ENCODE results near the gene CCDC185.
"Not testable (repeated sequence)": the region's sequence is repeated elsewhere in the genome, so short reads cannot be mapped to it uniquely, and the experiment has no call there.

Gene CCDC185

DNA sequence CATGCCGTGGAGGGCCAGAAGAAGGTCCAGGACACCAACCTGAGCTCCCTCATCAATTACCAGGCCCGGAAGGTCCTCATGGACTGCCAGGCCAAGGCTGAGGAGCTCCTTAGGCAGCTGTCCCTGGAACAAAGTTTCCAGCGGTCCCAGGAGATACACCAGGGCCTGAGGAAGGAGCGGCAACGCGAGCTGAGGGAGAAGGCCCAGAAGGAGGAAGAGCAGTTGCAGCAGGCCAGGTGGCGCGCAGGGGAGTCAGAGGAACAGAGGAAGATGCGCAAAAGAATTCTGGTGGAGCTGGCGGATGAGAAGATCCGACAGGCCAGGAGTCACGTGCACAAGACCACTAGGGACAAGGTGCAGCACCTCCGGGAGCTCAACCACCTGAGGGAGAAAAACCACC lies 1.5 kb downstream of the CCDC185 start:
- no peaks in the 10 kb centered on the region for H3K36me3 ChIP-seq (ENCODE audit: insufficient read depth, low read length)
- H3K27me3 ChIP-seq (ENCODE audit: insufficient read depth, low read length), result peaks cover 53% of the 10 kb centered on the region
- H3K27ac ChIP-seq (ENCODE audit: low read depth, low read length), result no peak overlapping the region
- H2AFZ ChIP-seq (ENCODE audit: low read length, unreplicated experiment), result no peak overlapping the region
- H3K79me2 ChIP-seq (ENCODE audit: control insufficient read depth, insufficient read depth, low read length, unreplicated experiment), result no peaks in the 10 kb centered on the region
- H3K4me3 ChIP-seq (ENCODE audit: low read depth, low read length), result no peak overlapping the region
- no peaks in the 10 kb centered on the region for H3K4me1 ChIP-seq (ENCODE audit: control insufficient read depth, insufficient read depth, low read length, unreplicated experiment)

DNA sequence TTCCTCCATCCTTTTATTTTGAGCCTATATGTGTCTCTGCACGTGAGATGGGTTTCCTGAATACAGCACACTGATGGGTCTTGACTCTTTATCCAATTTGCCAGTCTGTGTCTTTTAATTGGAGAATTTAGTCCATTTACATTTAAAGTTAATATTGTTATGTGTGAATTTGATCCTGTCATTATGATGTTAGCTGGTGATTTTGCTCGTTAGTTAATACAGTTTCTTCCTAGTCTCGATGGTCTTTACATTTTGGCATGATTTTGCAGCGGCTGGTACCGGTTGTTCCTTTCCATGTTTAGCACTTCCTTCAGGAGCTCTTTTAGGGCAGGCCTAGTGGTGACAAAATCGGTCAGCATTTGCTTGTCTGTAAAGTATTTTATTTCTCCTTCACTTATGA lies 6.2 kb downstream of the CCDC185 start:
- H2AFZ ChIP-seq (ENCODE audit: low read length, unreplicated experiment); H3K79me2 ChIP-seq (ENCODE audit: control insufficient read depth, insufficient read depth, low read length, unreplicated experiment); H3K4me1 ChIP-seq (ENCODE audit: control insufficient read depth, insufficient read depth, low read length, unreplicated experiment); H3K27ac ChIP-seq (ENCODE audit: low read depth, low read length); H3K4me3 ChIP-seq (ENCODE audit: low read depth, low read length); H3K36me3 ChIP-seq (ENCODE audit: insufficient read depth, low read length); H3K27me3 ChIP-seq (ENCODE audit: insufficient read depth, low read length): not testable (repeated sequence)

DNA sequence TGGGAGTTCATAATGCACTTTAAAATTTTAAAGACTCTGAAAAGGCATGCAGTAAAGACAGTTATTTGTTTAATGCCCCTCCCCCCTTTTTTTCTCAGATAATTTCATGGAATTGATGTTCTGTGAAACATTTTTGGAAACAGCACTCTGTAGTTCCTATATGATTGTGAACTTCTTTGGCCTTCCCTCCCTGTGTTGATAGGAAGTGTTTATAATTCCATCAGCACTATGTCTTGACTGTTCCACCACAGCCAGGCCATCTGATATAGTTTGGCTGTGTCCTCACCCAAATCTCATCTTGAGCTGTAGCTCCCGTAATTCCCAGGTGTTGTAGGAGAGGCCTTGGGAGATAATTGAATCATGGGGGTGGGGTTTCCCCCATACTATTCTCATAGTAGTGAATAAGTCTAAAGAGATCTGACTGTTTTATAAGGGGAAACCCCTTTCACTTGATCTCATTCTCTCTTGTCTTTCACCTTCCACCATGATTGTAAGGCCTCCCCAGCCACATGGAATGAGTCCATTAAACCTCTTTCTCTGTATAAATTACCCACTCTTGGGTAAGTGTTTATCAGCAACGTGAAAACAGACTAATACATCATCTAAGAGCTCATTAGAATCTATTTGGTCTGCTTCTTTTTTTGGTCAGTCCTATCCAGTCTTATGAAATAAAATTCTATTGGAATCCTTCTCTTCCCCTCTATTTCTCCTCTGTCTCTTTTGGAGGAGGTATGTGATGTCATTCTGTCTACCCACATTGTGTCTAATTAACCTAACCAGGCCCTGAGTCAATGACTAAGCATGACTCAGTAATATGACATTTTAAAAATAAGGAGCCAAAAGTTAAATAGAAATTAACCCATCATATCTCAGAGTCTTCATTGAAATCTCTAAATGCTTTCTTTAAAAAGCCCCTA lies 8.9 kb downstream of the CCDC185 start:
- no peaks in the 10 kb centered on the region; the same call in 1 of the 2 replicates for H3K27me3 ChIP-seq (ENCODE audit: insufficient read depth, low read length)
- no peaks in the 10 kb centered on the region for H3K79me2 ChIP-seq (ENCODE audit: control insufficient read depth, insufficient read depth, low read length, unreplicated experiment)
- no peak overlapping the region for H3K4me3 ChIP-seq (ENCODE audit: low read depth, low read length)
- peaks cover 5% of the 10 kb centered on the region for H3K4me1 ChIP-seq (ENCODE audit: control insufficient read depth, insufficient read depth, low read length, unreplicated experiment)
- H3K36me3 ChIP-seq (ENCODE audit: insufficient read depth, low read length), result no peaks in the 10 kb centered on the region
- H2AFZ ChIP-seq (ENCODE audit: low read length, unreplicated experiment), result no peak overlapping the region
- no peak overlapping the region for H3K27ac ChIP-seq (ENCODE audit: low read depth, low read length)

DNA sequence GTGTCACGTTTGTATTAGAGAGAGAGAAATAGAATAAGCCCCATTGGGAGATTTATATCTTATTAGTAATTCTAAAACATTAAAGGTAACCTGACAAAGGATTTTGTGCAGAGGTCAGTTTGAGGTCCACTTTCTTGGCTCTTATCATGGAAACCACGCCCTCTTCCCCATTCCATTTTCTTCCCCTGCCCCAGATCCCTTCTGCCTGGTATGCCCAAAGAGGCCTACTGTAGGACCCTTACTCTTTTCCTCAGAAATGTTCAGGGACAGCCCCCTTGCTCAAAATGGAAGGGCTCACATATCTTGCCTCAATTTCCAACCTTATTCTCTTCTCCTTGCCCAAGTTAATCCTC lies 9.6 kb downstream of the CCDC185 start:
- no peak overlapping the region for H2AFZ ChIP-seq (ENCODE audit: low read length, unreplicated experiment)
- H3K79me2 ChIP-seq (ENCODE audit: control insufficient read depth, insufficient read depth, low read length, unreplicated experiment), result no peaks in the 10 kb centered on the region

DNA sequence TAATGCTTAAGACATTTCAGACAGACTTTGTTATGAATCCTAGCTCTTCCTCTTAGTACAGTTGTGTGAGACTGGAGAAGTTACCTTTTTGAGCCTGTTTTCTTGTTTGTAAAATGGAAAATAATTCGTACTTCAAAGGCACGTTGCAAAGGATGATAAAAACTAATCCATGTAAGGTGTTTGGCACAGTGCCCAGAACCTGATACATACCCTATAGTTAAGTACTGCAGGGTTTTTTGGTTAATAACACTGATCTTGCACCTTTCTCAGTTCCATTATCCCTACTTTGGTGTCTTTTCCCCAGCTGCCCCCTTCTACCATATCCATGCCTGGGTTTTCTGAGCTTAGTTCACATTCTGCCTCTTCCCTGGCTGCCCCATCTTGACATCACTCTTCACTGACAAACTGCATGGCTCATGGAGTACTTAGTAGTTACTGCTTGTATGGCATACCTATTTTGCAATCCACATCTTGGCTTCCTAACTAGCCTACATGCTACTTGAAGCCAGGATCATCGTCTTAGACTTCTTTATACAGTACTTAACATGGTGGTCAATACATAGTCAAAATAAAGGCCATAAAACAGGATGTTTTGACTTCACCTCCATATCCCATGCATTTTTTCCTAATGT lies 10.1 kb downstream of the CCDC185 start:
- H3K36me3 ChIP-seq (ENCODE audit: insufficient read depth, low read length), result no peaks in the 10 kb centered on the region
- H3K27me3 ChIP-seq (ENCODE audit: insufficient read depth, low read length), result no peaks in the 10 kb centered on the region; the same call in 1 of the 2 replicates
- no peak overlapping the region for H2AFZ ChIP-seq (ENCODE audit: low read length, unreplicated experiment)
- H3K4me1 ChIP-seq (ENCODE audit: control insufficient read depth, insufficient read depth, low read length, unreplicated experiment), result peaks cover 5% of the 10 kb centered on the region
- no peaks in the 10 kb centered on the region for H3K79me2 ChIP-seq (ENCODE audit: control insufficient read depth, insufficient read depth, low read length, unreplicated experiment)
- no peak overlapping the region for H3K4me3 ChIP-seq (ENCODE audit: low read depth, low read length)
- H3K27ac ChIP-seq (ENCODE audit: low read depth, low read length), result no peak overlapping the region

More for the DNA sequence above, 9.6 kb downstream of the CCDC185 start:
- no peak overlapping the region for H3K4me3 ChIP-seq (ENCODE audit: low read depth, low read length)
- H3K27me3 ChIP-seq (ENCODE audit: insufficient read depth, low read length), result no peaks in the 10 kb centered on the region; the same call in 1 of the 2 replicates
- no peak overlapping the region for H3K27ac ChIP-seq (ENCODE audit: low read depth, low read length)
- no peaks in the 10 kb centered on the region for H3K36me3 ChIP-seq (ENCODE audit: insufficient read depth, low read length)
- H3K4me1 ChIP-seq (ENCODE audit: control insufficient read depth, insufficient read depth, low read length, unreplicated experiment), result peaks cover 5% of the 10 kb centered on the region

DNA sequence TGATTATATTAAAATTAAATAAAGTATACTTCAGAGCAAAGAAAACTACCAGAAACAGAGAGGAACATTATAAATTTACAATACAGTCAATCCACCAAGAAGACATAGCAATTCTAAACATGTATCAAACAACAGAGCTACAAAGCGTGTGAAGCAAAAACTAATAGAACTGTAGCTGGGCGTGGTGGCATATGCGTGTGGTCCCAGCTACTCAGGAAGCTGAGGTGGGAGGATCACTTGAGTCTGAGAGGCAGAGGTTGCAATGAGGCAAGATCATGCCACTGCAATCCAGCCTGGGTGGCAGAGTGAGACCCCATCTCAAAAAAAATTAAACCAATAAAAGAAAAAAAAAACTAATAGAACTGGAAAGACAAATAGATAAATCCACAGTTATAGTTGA lies 12.3 kb downstream of the CCDC185 start:
- Histone ChIP-seq H3K4me3 (ENCODE audit: low read depth, low read length) (no peak overlapping the region), H3K79me2 (ENCODE audit: control insufficient read depth, insufficient read depth, low read length, unreplicated experiment) (no peaks in the 10 kb centered on the region)

DNA sequence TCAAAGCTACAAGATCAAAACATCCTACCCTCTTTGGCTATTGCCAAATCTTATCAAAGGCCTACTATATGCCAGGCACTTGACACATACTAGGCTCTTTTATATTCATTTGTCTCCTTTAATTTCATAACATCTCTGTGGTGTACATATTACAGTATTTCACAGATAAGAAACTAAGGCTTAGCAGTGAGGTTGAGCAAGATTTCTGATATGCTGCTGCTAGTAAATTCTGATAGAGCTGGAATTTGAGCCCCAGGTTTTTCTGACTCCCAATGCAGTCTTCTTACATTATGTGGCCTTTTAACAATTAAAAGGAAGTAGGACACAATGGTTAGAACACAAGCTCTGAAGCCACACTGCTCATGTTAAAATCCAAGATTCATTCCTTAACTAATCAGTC lies 16.8 kb downstream of the CCDC185 start:
- no peaks in the 10 kb centered on the region for H3K79me2 ChIP-seq (ENCODE audit: control insufficient read depth, insufficient read depth, low read length, unreplicated experiment)
- no peak overlapping the region for H3K27ac ChIP-seq (ENCODE audit: low read depth, low read length)
- H3K36me3 ChIP-seq (ENCODE audit: insufficient read depth, low read length), result no peaks in the 10 kb centered on the region
- peaks cover 6% of the 10 kb centered on the region for H3K27me3 ChIP-seq (ENCODE audit: insufficient read depth, low read length)
- H2AFZ ChIP-seq (ENCODE audit: low read length, unreplicated experiment), result no peak overlapping the region
- H3K4me1 ChIP-seq (ENCODE audit: control insufficient read depth, insufficient read depth, low read length, unreplicated experiment), result no peaks in the 10 kb centered on the region
- no peak overlapping the region for H3K4me3 ChIP-seq (ENCODE audit: low read depth, low read length)

More for the DNA sequence above, 12.3 kb downstream of the CCDC185 start:
- H3K27ac ChIP-seq (ENCODE audit: low read depth, low read length), result no peak overlapping the region
- no peaks in the 10 kb centered on the region for H3K36me3 ChIP-seq (ENCODE audit: insufficient read depth, low read length)
- H2AFZ ChIP-seq (ENCODE audit: low read length, unreplicated experiment), result no peak overlapping the region
- H3K27me3 ChIP-seq (ENCODE audit: insufficient read depth, low read length), result no peaks in the 10 kb centered on the region; the same call in 1 of the 2 replicates
- H3K4me1 ChIP-seq (ENCODE audit: control insufficient read depth, insufficient read depth, low read length, unreplicated experiment), result peaks cover 5% of the 10 kb centered on the region

DNA sequence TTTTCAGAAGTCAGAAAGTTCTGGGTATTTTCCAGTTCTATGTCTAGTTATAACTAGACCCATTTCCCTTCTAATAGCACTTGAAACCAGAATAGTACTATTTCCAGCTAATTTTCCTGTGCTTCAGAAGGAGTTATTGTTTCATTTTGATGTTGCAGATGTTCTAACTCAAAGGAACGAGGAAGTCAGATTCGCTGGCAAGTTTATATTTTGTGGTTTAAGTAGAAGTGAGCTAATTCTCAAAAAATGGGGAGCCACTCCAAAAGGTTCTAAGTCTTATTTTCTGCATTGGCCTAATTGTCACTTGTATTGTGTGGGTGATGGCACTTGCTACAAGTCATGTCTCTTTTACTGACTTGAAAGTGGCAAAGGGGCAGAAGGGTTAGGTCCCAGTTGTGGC lies 18.1 kb downstream of the CCDC185 start:
- Histone ChIP-seq H2AFZ (ENCODE audit: low read length, unreplicated experiment) (no peak overlapping the region), H3K27ac (ENCODE audit: low read depth, low read length) (no peak overlapping the region), H3K4me1 (ENCODE audit: control insufficient read depth, insufficient read depth, low read length, unreplicated experiment) (no peaks in the 10 kb centered on the region), H3K79me2 (ENCODE audit: control insufficient read depth, insufficient read depth, low read length, unreplicated experiment) (no peaks in the 10 kb centered on the region), H3K27me3 (ENCODE audit: insufficient read depth, low read length) (peaks cover 6% of the 10 kb centered on the region), H3K36me3 (ENCODE audit: insufficient read depth, low read length) (no peaks in the 10 kb centered on the region), H3K4me3 (ENCODE audit: low read depth, low read length) (no peak overlapping the region)

DNA sequence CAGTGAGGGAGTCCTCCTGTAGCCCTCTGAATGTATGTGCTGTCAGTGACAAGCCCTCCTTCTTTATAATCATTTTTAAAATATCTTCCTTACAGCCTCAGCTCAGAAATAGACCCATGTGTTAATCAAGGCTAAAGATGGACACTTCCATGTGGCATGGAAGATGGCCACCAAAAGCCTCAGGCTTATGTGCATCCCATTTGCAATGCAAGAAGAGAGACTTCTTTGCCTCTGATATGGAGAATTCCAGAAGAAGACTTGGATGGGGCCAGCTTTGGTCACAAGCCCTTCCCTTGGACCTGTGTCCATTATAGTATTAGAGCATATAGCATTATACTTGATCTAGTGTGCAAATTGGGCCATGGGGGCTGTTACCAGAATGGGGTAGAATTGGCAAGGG lies 18.5 kb downstream of the CCDC185 start:
- Histone ChIP-seq H3K36me3 (ENCODE audit: insufficient read depth, low read length) (no peaks in the 10 kb centered on the region), H3K4me1 (ENCODE audit: control insufficient read depth, insufficient read depth, low read length, unreplicated experiment) (no peaks in the 10 kb centered on the region), H3K79me2 (ENCODE audit: control insufficient read depth, insufficient read depth, low read length, unreplicated experiment) (no peaks in the 10 kb centered on the region), H3K27me3 (ENCODE audit: insufficient read depth, low read length) (peaks cover 6% of the 10 kb centered on the region), H2AFZ (ENCODE audit: low read length, unreplicated experiment) (no peak overlapping the region), H3K27ac (ENCODE audit: low read depth, low read length) (no peak overlapping the region), H3K4me3 (ENCODE audit: low read depth, low read length) (no peak overlapping the region)

DNA sequence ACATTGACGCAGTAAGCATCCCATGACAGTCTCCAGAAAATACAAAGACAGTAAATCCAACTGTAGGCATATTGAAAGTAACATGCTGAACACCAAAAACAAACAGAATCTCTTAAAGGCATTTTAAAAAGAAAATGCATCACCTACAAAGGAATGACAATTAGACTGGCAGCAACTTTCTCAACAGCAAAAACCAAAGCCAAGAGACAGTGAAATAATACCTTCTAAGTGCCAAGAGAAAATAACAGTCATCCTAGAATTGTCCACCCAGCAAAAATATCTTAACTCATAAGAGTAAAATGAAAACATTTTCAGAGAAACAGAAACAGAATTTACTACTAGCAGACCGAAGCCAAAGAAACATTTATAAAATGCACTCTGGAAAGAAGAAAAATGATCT lies 20.0 kb downstream of the CCDC185 start:
- Histone ChIP-seq H3K4me3 (ENCODE audit: low read depth, low read length) (no peak overlapping the region), H2AFZ (ENCODE audit: low read length, unreplicated experiment) (no peak overlapping the region), H3K79me2 (ENCODE audit: control insufficient read depth, insufficient read depth, low read length, unreplicated experiment) (no peaks in the 10 kb centered on the region), H3K27me3 (ENCODE audit: insufficient read depth, low read length) (peaks cover 6% of the 10 kb centered on the region), H3K4me1 (ENCODE audit: control insufficient read depth, insufficient read depth, low read length, unreplicated experiment) (no peaks in the 10 kb centered on the region), H3K36me3 (ENCODE audit: insufficient read depth, low read length) (no peaks in the 10 kb centered on the region), H3K27ac (ENCODE audit: low read depth, low read length) (no peak overlapping the region)

DNA sequence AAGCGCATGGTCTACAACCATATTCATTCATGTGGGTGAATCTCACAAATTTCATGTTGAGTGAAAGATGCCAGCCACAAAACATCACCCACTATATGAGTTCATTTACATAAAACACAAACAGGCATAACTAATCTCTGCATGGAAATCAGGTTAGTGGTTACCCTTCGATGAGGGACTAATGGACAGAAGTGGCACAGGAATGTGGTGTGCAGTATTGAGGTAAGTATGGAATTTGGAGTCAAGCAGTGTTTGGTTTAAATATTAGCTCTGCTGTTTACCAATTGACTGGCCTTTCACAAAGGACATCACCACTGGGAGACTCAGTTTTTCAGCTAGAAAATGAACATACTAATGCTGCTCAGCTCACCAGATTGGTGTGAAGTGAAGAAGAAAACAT lies 24.2 kb downstream of the CCDC185 start:
- H3K27me3 ChIP-seq (ENCODE audit: insufficient read depth, low read length), result no peaks in the 10 kb centered on the region; the same call in 1 of the 2 replicates
- H2AFZ ChIP-seq (ENCODE audit: low read length, unreplicated experiment), result no peak overlapping the region
- no peak overlapping the region for H3K4me3 ChIP-seq (ENCODE audit: low read depth, low read length)
- no peaks in the 10 kb centered on the region for H3K36me3 ChIP-seq (ENCODE audit: insufficient read depth, low read length)
- no peaks in the 10 kb centered on the region for H3K4me1 ChIP-seq (ENCODE audit: control insufficient read depth, insufficient read depth, low read length, unreplicated experiment)
- no peak overlapping the region for H3K27ac ChIP-seq (ENCODE audit: low read depth, low read length)
- H3K79me2 ChIP-seq (ENCODE audit: control insufficient read depth, insufficient read depth, low read length, unreplicated experiment), result no peaks in the 10 kb centered on the region

Measured in ACC112 (cell line).